C4-2B (cell line): Measurements from ENCODE around the gene CPLX3.

ENCODE experiments used
- CTCF ChIP-seq: fragments of 450-650 bp; conservative IDR thresholded peaks from 2 replicates; pipeline ENCODE4 v1.5.1; 2017; ENCODE audit warnings: mild to moderate bottlenecking
- ZFX ChIP-seq: fragments of 450-650 bp; IDR thresholded peaks from 2 replicates; pipeline ENCODE4 v1.6.1; 2017

GRCh38 chr15:74841891-74842373, 15.5 kb downstream of the CPLX3 start:
- no peak for TF ChIP-seq CTCF
- no peak for TF ChIP-seq ZFX
